Frontal cortex (tissue), 4 donors: ENCODE results near the gene SYNJ1. TPM values are rescaled to one million over a fixed set of nuclear protein-coding genes. Genes with fewer than 3 reads are reported as not detected.
A peak's percentile ranks its signal among the peaks of the same experiment; 100 is the strongest.
"Not testable (repeated sequence)": the region's sequence is repeated elsewhere in the genome, so short reads cannot be mapped to it uniquely, and the experiment has no call there.

Experiments used
- DNase-seq, 2 donors: peaks; one replicate each; pipeline ENCODE4 v3.0.0; 2012; ENCODE audit warnings: low spot score in 2 of 2
- FAIRE-seq: peaks from 2 replicates; lab custom pipeline; 2012; peaks lifted over from hg19 to GRCh38; lab: Jason Lieb, UNC
- total RNA-seq: library from RNA; depleted of rRNA; stranded (reverse); fragments of >200 nt; gene quantifications from one replicate; pipeline ENCODE4 v1.2.3, GENCODE V29; 2014
- donor health status: control.
- donor health status: control.
- donor health status: control.

Gene SYNJ1
- total RNA-seq, 1 donor from 2014 or later, result 13.0 TPM

GRCh38 chr21:32736083-32736482, 8.3 kb upstream of the SYNJ1 start:
- FAIRE-seq, DNase-seq: not testable (repeated sequence)

- DNase-seq, result no peak
- no peak for FAIRE-seq
Observed at GRCh38 chr21:32735524-32735923, 7.7 kb upstream of the SYNJ1 start.

- FAIRE-seq, result no peak
- DNase-seq, result no peak
Observed at GRCh38 chr21:32733990-32734613, 6.3 kb upstream of the SYNJ1 start.

- FAIRE-seq, result no peak
Observed at GRCh38 chr21:32733356-32733755, 5.5 kb upstream of the SYNJ1 start.

GRCh38 chr21:32732544-32732943, 4.7 kb upstream of the SYNJ1 start:
- DNase-seq, result no peak
- no peak for FAIRE-seq

More at GRCh38 chr21:32733356-32733755, 5.5 kb upstream of the SYNJ1 start:
- DNase-seq, result no peak

- FAIRE-seq, result no peak
- DNase-seq, result no peak
Observed at GRCh38 chr21:32728848-32729247, 1.0 kb upstream of the SYNJ1 start.

GRCh38 chr21:32728456-32728839, 635 bp upstream of the SYNJ1 start:
- FAIRE-seq, result no peak
- no peak for DNase-seq

GRCh38 chr21:32726839-32727686, 750 bp downstream of the SYNJ1 start:
- peak; percentile 24 to 28 for DNase-seq
- FAIRE-seq, result no peak

- DNase-seq (no peak), FAIRE-seq (no peak)
Observed at GRCh38 chr21:32719085-32719484, 8.7 kb downstream of the SYNJ1 start.

- FAIRE-seq, result no peak
- DNase-seq, result no peak
Observed at GRCh38 chr21:32717851-32718316, 9.9 kb downstream of the SYNJ1 start.

- DNase-seq, result no peak
- no peak for FAIRE-seq
Observed at GRCh38 chr21:32716486-32716885, 11.3 kb downstream of the SYNJ1 start.

- FAIRE-seq, result no peak
- no peak for DNase-seq
Observed at GRCh38 chr21:32713726-32714125, 14.1 kb downstream of the SYNJ1 start.

GRCh38 chr21:32712641-32713040, 15.2 kb downstream of the SYNJ1 start:
- no peak for FAIRE-seq
- DNase-seq, result no peak

- FAIRE-seq (no peak), DNase-seq (no peak)
Observed at GRCh38 chr21:32712043-32712442, 15.8 kb downstream of the SYNJ1 start.

- DNase-seq, result no peak
Observed at GRCh38 chr21:32710987-32711386, 16.8 kb downstream of the SYNJ1 start.

GRCh38 chr21:32710069-32710784, 17.6 kb downstream of the SYNJ1 start:
- FAIRE-seq, result no peak
- no peak for DNase-seq

More at GRCh38 chr21:32710987-32711386, 16.8 kb downstream of the SYNJ1 start:
- FAIRE-seq, result no peak

- DNase-seq (no peak), FAIRE-seq (no peak)
Observed at GRCh38 chr21:32708069-32708468, 19.7 kb downstream of the SYNJ1 start.

- FAIRE-seq (no peak), DNase-seq (no peak)
Observed at GRCh38 chr21:32705901-32706300, 21.9 kb downstream of the SYNJ1 start.

- no peak for FAIRE-seq
Observed at GRCh38 chr21:32705139-32705538, 22.7 kb downstream of the SYNJ1 start.

GRCh38 chr21:32702702-32703101, 25.1 kb downstream of the SYNJ1 start:
- DNase-seq, result no peak
- FAIRE-seq, result no peak

More at GRCh38 chr21:32705139-32705538, 22.7 kb downstream of the SYNJ1 start:
- no peak for DNase-seq
